Naive B cell (primary cell): Measurements from ENCODE around the gene DNAJC30. TPM values are rescaled to one million over a fixed set of nuclear protein-coding genes. Genes with fewer than 3 reads are reported as not detected.
A peak's percentile ranks its signal among the peaks of the same experiment; 100 is the strongest.
"Not testable (repeated sequence)": the region's sequence is repeated elsewhere in the genome, so short reads cannot be mapped to it uniquely, and the experiment has no call there.

Experiments
- ATAC-seq, 2 donors: fragments of 150-1000 bp; cut with Tn5 transposase; 2 replicates each; pipeline ENCODE4 v1.10.0; 2021; ENCODE audit warnings: low read depth in 2 of 2, mild to moderate bottlenecking in 2 of 2, moderate library complexity in 2 of 2
- DNase-seq: peaks from one replicate; pipeline ENCODE4 v3.0.0; 2022
- H3K27ac Mint-ChIP-seq, 6 donors: one replicate each; pipeline ENCODE4 v1.8.0; 2020 to 2022; ENCODE audit warnings: mild to moderate bottlenecking in 6 of 6, mixed read lengths in 6 of 6, moderate library complexity in 5 of 6, inconsistent platforms in 2 of 6
- H3K27me3 Mint-ChIP-seq, 3 donors: one replicate each; pipeline ENCODE4 v1.8.0; 2021 to 2022; ENCODE audit warnings: mixed read lengths in 3 of 3, mild to moderate bottlenecking in 1 of 3
- H3K36me3 Mint-ChIP-seq, 2 donors: one replicate each; pipeline ENCODE4 v1.8.0; 2020 to 2022; ENCODE audit warnings: mixed read lengths in 2 of 2, inconsistent platforms in 1 of 2, mild to moderate bottlenecking in 1 of 2
- H3K4me1 Mint-ChIP-seq, 3 donors: one replicate each; pipeline ENCODE4 v1.8.0; 2020 to 2022; ENCODE audit warnings: mixed read lengths in 3 of 3, inconsistent platforms in 1 of 3, mild to moderate bottlenecking in 1 of 3, moderate library complexity in 1 of 3
- H3K4me3 Mint-ChIP-seq, 8 donors: one replicate each; pipeline ENCODE4 v1.8.0; 2020 to 2022; ENCODE audit warnings: mild to moderate bottlenecking in 8 of 8, mixed read lengths in 8 of 8, moderate library complexity in 8 of 8, inconsistent platforms in 2 of 8
- H3K9me3 Mint-ChIP-seq, 7 donors: one replicate each; pipeline ENCODE4 v1.8.0; 2020 to 2022; ENCODE audit warnings: mixed read lengths in 7 of 7, mild to moderate bottlenecking in 5 of 7, inconsistent platforms in 2 of 7, moderate library complexity in 1 of 7
- polyA plus RNA-seq, 6 donors: library from polyadenylated mRNA; unstranded; fragments of 300-500 nt; fragmentation: Illumina TruSeq; gene quantifications; one replicate each; pipeline ENCODE4 v1.2.3, GENCODE V29; 2021; ENCODE audit warnings: low read depth in 6 of 6

Gene DNAJC30
- 10 to 100 TPM in 5 of 6 donors, 1 to 10 TPM in 1; 9.9 to 15.4 (median 12.2) TPM for polyA plus RNA-seq

DNA sequence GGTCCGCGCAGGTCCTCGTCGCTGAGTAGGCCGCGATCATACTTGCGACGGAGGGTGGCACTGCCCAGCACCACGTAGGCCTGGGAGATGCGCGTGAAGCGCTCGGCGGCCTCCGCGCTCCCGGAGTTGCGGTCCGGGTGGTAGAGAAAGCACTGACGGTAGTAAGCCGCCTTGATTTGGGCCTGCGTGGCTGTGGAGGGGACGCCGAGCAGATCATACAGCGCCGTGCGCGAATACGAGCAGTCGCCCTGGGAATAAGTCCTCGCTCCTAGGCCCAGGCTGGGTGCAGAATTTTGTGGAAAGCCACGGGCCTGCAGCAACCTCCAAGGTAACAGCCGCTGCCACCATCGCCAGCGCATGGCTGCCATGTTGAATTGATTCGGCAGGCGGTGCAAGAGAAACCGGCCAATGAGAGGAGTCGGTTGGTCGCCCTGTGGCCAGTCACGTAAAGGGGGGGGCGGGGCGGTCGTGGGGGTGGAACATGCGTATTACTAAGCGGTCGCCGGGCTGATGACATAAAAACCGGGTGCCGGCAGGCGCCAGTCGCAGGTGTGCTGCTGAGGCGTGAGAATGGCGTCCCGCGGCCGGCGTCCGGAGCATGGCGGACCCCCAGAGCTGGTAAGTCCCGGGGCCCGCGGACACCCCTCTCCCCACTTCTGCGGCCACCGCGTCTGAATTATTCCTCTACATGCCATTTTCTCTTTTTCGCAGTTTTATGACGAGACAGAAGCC, at the start of gene DNAJC30, which contains the start of gene BUD23:
Gene DNAJC30 (minus strand): TSS at position 398 of the 732 bp plus-strand sequence. CDS start 30 bp downstream, at position 368.
Gene BUD23 (plus strand): TSS at position 542 of the 732 bp plus-strand sequence. CDS start 29 bp downstream, at position 571.
- Mint-ChIP-seq H3K27ac (peak within 1 kb of the TSS; percentile 97 to 100 (median 98)), H3K36me3 (peaks cover under 1 to 1% of the 10 kb centered on the region in 2 donors), H3K4me3 (peak within 1 kb of the TSS; percentile 95 to 99 (median 98)), H3K4me1 (peaks cover 20 to 51% (median 34%) of the 10 kb centered on the region in 3 donors), H3K9me3 (no peaks in the 10 kb centered on the region), H3K27me3 (no peaks in the 10 kb centered on the region)
- ATAC-seq (peak; percentile 91 to 93), DNase-seq (peak; percentile 88)

DNA sequence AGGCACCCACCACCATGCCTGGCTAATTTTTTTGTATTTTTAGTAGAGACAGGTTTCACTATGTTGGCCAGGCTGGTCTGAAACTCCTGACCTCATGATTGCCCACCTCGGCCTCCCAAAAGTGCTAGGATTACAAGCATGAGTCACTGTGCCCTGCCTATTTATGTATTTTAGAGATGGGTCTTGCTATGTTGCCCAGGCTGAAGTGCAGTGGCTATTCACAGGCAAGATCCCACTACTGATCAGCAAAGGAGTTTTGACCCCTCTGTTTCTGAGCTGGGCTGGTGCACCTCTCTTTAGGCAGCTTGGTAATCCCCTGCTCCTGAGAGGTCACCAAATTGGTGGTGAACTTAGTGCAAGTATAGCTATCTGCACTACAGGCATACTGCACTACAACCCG, 49.1 kb upstream of the DNAJC30 start:
- no peak for DNase-seq
- ATAC-seq = no peak
- H3K4me3 Mint-ChIP-seq = peak overlapping the region in 1 of 8 donors; percentile 18
- H3K27me3 Mint-ChIP-seq = peaks cover 9 to 17% (median 11%) of the 10 kb centered on the region in 3 donors
- H3K4me1 Mint-ChIP-seq = peaks cover 9 to 17% (median 11%) of the 10 kb centered on the region in 3 donors
- no peaks in the 10 kb centered on the region for H3K9me3 Mint-ChIP-seq
- no peak overlapping the region for H3K27ac Mint-ChIP-seq
- H3K36me3 Mint-ChIP-seq = no peaks in the 10 kb centered on the region

DNA sequence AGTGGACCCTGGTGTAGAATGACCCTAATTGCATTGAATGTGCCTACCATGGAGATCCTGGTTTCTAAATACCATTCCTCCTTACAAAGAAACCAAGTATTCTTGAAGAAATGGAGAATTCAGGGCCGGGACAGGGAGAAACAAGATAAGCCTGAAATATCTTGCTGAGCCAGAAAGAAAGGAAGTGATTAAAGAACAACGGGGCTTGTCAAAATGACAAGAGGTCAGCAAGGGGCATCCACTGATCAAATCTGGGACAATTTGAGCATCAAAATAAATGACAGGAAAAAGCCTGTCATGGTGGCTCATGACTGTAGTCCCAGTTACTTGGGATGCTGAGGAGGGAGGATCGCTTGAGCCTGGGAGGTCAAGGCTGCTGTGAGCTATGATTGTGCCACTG, 47.2 kb upstream of the DNAJC30 start:
- Mint-ChIP-seq H3K36me3 (no peaks in the 10 kb centered on the region), H3K4me1 (peaks cover 6 to 8% (median 8%) of the 10 kb centered on the region in 3 donors), H3K9me3 (no peaks in the 10 kb centered on the region), H3K27ac (no peak overlapping the region), H3K27me3 (peaks cover 9 to 17% (median 11%) of the 10 kb centered on the region in 3 donors), H3K4me3 (no peak overlapping the region)
- ATAC-seq (no peak), DNase-seq (no peak)

- DNase-seq = no peak
- Mint-ChIP-seq H3K27ac (no peak overlapping the region), H3K9me3 (no peaks in the 10 kb centered on the region), H3K4me1 (peaks cover 0 to 5% (median 0%) of the 10 kb centered on the region in 3 donors), H3K27me3 (peaks cover 13 to 24% (median 19%) of the 10 kb centered on the region in 3 donors), H3K36me3 (no peaks in the 10 kb centered on the region), H3K4me3 (no peak overlapping the region)
- no peak for ATAC-seq
These were observed 45.3 kb upstream of the DNAJC30 start for GRCh38 chr7:73728551-73728950.

DNA sequence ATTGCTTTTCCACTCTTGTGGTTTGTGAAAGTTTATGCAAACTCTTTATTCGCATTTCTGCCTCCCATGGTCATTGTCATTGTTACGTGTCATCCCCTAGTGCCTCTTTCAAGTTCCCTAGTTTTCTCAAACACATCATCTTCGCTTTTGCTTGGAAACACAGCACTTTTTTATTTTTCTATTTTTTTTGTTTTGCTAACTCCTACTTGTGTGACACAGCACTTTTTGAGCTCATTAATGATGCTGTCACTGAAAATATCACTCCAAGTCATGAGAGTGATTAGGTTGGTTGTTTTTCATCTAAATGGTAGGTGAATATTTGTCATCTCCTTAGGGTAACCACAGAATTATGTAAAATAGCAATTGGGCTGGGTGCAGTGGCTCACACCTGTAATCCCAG, 44.7 kb upstream of the DNAJC30 start:
- peaks cover 13 to 24% (median 19%) of the 10 kb centered on the region in 3 donors for H3K27me3 Mint-ChIP-seq
- H3K36me3 Mint-ChIP-seq = no peaks in the 10 kb centered on the region
- no peak for ATAC-seq
- H3K9me3 Mint-ChIP-seq = no peaks in the 10 kb centered on the region
- H3K4me1 Mint-ChIP-seq = peaks cover 0 to 5% (median 0%) of the 10 kb centered on the region in 3 donors
- H3K4me3 Mint-ChIP-seq = no peak overlapping the region
- no peak overlapping the region for H3K27ac Mint-ChIP-seq
- DNase-seq = no peak

GRCh38 chr7:73726083-73726466, 42.8 kb upstream of the DNAJC30 start:
- H3K9me3 Mint-ChIP-seq = no peaks in the 10 kb centered on the region

GRCh38 chr7:73723813-73724212, 40.6 kb upstream of the DNAJC30 start:
- ATAC-seq = no peak
- peaks cover 7 to 11% (median 7%) of the 10 kb centered on the region in 3 donors for H3K4me1 Mint-ChIP-seq
- DNase-seq = no peak
- no peak overlapping the region for H3K27ac Mint-ChIP-seq
- H3K9me3 Mint-ChIP-seq = no peaks in the 10 kb centered on the region
- H3K4me3 Mint-ChIP-seq = no peak overlapping the region
- H3K27me3 Mint-ChIP-seq = peaks cover 17 to 25% (median 25%) of the 10 kb centered on the region in 3 donors
- H3K36me3 Mint-ChIP-seq = no peaks in the 10 kb centered on the region

More at GRCh38 chr7:73726083-73726466, 42.8 kb upstream of the DNAJC30 start:
- H3K4me3 Mint-ChIP-seq = no peak overlapping the region
- DNase-seq (no peak), ATAC-seq (peak; percentile 21 to 22)
- H3K27ac Mint-ChIP-seq = no peak overlapping the region
- no peaks in the 10 kb centered on the region for H3K36me3 Mint-ChIP-seq
- peaks cover 0 to 5% (median 0%) of the 10 kb centered on the region in 3 donors for H3K4me1 Mint-ChIP-seq
- H3K27me3 Mint-ChIP-seq = peaks cover 17 to 24% (median 19%) of the 10 kb centered on the region in 3 donors

DNA sequence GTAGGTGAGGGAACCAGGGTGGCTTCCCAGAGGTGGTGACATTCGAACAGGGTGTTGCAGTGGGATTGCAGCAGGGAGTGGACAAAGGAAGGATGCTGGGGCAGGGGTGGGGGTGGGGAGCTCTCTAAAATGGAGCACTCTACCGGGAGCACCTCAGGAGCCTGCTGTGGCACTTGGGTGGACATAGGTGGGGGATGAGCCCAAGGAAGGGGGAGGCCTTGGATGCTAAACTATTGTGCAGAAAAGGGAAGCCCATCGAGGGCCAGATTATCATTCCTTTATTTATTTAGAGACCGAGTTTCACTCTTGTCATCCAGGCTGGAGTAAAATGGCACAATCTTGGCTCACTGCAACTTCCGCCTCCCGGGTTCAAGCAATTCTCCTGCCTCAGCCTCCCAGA, 39.5 kb upstream of the DNAJC30 start:
- peaks cover 13 to 24% (median 21%) of the 10 kb centered on the region in 3 donors for H3K27me3 Mint-ChIP-seq
- peaks cover 14 to 17% (median 16%) of the 10 kb centered on the region in 3 donors for H3K4me1 Mint-ChIP-seq
- DNase-seq (no peak), ATAC-seq (no peak)
- H3K27ac Mint-ChIP-seq = no peak overlapping the region
- no peak overlapping the region for H3K4me3 Mint-ChIP-seq
- no peaks in the 10 kb centered on the region for H3K9me3 Mint-ChIP-seq
- no peaks in the 10 kb centered on the region for H3K36me3 Mint-ChIP-seq

DNA sequence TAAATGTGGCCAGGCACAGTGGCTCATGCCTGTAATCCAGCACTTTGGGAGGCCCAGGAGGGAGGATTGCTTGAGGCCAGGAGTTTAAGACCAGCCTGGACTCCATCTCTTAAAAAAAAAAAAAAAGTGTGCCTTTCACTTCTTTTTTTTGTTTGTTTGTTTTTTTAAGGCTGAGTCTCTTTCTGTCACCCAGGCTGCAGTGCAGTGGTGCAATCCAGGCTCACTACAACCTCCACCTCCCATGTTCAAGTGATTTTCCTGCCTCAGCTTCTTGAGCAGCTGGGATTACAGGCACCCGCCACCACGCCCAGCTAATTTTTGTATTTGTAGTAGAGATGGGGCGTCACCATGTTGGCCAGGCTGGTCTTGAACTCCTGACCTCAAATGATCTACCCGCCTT, 38.9 kb upstream of the DNAJC30 start:
- H3K4me3 Mint-ChIP-seq, H3K27ac Mint-ChIP-seq, H3K36me3 Mint-ChIP-seq, H3K9me3 Mint-ChIP-seq, ATAC-seq, DNase-seq: not testable (repeated sequence)
- H3K4me1 Mint-ChIP-seq = peaks cover 17 to 21% (median 18%) of the 10 kb centered on the region in 3 donors
- peaks cover 17 to 28% (median 24%) of the 10 kb centered on the region in 3 donors for H3K27me3 Mint-ChIP-seq

- Mint-ChIP-seq H3K27ac (no peak overlapping the region), H3K4me1 (peaks cover 17 to 24% (median 21%) of the 10 kb centered on the region in 3 donors), H3K9me3 (no peaks in the 10 kb centered on the region), H3K27me3 (peaks cover 20 to 35% (median 31%) of the 10 kb centered on the region in 3 donors), H3K4me3 (peak overlapping the region in 7 of 8 donors; percentile 25 to 88 (median 69)), H3K36me3 (no peaks in the 10 kb centered on the region)
- ATAC-seq (no peak), DNase-seq (no peak)
These were observed 38.1 kb upstream of the DNAJC30 start for GRCh38 chr7:73721377-73721817.

GRCh38 chr7:73720443-73720842, 37.2 kb upstream of the DNAJC30 start:
- Mint-ChIP-seq H3K4me3 (peak overlapping the region; percentile 82 to 93 (median 88)), H3K27ac (peak overlapping the region in 3 of 6 donors; percentile 23 to 89 (median 54)), H3K27me3 (peaks cover 22 to 44% (median 35%) of the 10 kb centered on the region in 3 donors), H3K4me1 (peaks cover 17 to 24% (median 21%) of the 10 kb centered on the region in 3 donors)
- H3K9me3 Mint-ChIP-seq, H3K36me3 Mint-ChIP-seq, ATAC-seq, DNase-seq: not testable (repeated sequence)

DNA sequence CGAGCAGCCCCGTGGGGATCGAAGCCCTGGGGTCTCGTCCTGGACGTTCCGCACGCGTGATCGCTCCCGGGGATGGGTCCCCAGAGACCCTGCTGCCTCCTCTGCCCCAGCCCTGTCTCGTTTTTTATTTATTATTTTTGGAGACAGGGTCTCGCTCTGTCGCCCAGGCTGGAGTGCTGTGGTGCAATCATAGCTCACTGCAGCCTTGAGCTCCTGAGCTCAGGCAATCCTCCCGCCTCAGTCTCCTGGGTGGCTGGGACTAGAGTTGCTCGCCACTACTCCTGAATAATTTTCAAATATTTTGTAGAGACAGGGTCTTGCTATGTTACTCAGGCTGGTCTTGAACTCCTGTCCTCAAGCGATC, 36.5 kb upstream of the DNAJC30 start:
- peaks cover 20 to 43% (median 31%) of the 10 kb centered on the region in 3 donors for H3K27me3 Mint-ChIP-seq
- peak overlapping the region in 1 of 6 donors; percentile 23 for H3K27ac Mint-ChIP-seq
- ATAC-seq (peak; percentile 21 to 27), DNase-seq (no peak)
- peaks cover 15 to 24% (median 21%) of the 10 kb centered on the region in 3 donors for H3K4me1 Mint-ChIP-seq
- H3K9me3 Mint-ChIP-seq = no peaks in the 10 kb centered on the region
- peak overlapping the region; percentile 82 to 93 (median 88) for H3K4me3 Mint-ChIP-seq
- H3K36me3 Mint-ChIP-seq = no peaks in the 10 kb centered on the region

DNA sequence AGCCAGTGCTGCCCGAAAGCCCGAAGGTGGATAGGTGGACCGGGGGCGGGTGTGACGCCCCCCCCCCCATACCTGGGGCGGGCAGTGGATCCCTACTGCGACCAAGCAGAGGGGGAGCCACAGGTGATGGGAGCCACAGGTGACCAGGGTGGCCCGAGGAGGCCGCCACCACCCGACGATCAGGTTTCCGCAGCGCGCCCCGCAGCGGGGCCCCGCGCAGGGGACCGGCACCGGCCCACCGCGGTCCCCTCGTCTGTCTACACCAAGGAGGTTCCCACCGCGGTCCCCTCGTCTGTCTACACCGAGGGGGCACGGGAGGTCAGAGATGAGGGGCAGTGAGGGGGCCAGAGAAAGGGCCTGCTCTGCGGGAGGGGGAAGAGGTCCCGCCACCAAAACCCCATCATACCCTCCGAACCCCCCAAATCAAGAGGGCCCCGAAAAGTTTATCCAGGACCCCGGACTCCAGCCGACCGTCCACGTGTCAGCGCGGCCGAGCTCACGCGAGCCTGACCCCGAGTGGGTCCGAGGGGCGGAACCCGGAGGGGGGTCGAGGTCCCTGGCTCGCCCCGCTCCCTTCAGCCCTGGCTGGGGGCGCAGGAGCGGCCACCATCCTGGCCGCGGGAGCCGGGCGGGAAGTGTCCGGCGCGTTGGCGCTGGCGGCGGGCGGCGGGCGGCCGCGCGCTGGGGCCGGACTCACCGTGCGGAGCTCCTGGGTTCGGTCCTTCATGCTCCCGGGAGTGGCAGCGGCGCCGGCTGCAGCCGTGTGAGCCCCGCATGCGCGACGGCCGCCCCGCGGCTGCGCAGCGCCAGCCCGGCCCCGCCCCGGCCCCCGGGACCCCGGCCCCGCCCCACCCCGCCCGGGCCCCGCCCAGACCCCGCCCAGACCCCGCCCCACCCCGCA, 35.9 kb upstream of the DNAJC30 start, which contains the start of gene STX1A:
Gene STX1A (minus strand): TSS at position 765 of the 901 bp plus-strand sequence. CDS start 38 bp downstream, at position 727.
- Mint-ChIP-seq H3K4me3 (peak within 1 kb of the TSS; percentile 82 to 93 (median 88)), H3K36me3 (no peaks in the 10 kb centered on the region)

More for the DNA sequence above, 35.9 kb upstream of the DNAJC30 start, which contains the start of gene STX1A:
- ATAC-seq (peak; percentile 84 to 88), DNase-seq (peak; percentile 59)
- Mint-ChIP-seq H3K4me1 (peaks cover 12 to 24% (median 21%) of the 10 kb centered on the region in 3 donors), H3K9me3 (no peaks in the 10 kb centered on the region), H3K27ac (peak within 1 kb of the TSS in 3 of 6 donors; percentile 23 to 89 (median 54)), H3K27me3 (peaks cover 17 to 43% (median 30%) of the 10 kb centered on the region in 3 donors)
